Peyer's patch (tissue), 4 donors: ENCODE results near the gene PBX2. TPM values are rescaled to one million over a fixed set of nuclear protein-coding genes. Genes with fewer than 3 reads are reported as not detected.

ENCODE experiments used
- DNase-seq, 3 donors: peaks; one replicate each; pipeline ENCODE4 v3.0.0-alpha.2; 2017 to 2019
- H3K27ac ChIP-seq, 4 donors: fragments of 200-600 bp; sonication (generic); one replicate each; pipeline ENCODE4 v1.5.1; 2016 to 2019
- H3K27me3 ChIP-seq, 2 donors: fragments of 200-600 bp; sonication (generic); one replicate each; pipeline ENCODE4 v1.5.1; 2019
- H3K36me3 ChIP-seq, 3 donors: fragments of 200-600 bp; sonication (generic); one replicate each; pipeline ENCODE4 v1.5.1; 2016 to 2019
- H3K4me1 ChIP-seq, 4 donors: fragments of 200-600 bp; sonication (generic); one replicate each; pipeline ENCODE4 v1.5.1; 2016 to 2019
- H3K4me3 ChIP-seq, 4 donors: fragments of 200-600 bp; sonication (generic); 1 replicate in 3 of 4; 2 replicates in 1 of 4; pipeline ENCODE4 v1.5.1; 2016 to 2019; ENCODE audit warnings: mild to moderate bottlenecking in 1 of 4
- H3K9me3 ChIP-seq, 4 donors: fragments of 200-600 bp; sonication (generic); one replicate each; pipeline ENCODE4 v1.5.1; 2016 to 2019; ENCODE audit warnings: mild to moderate bottlenecking in 1 of 4
- CTCF ChIP-seq, 6 experiments: fragments of 450-650 bp in 4 of 6; fragments of 200-600 bp in 2 of 6; sonication (generic) in 1 of 6; IDR thresholded peaks; one replicate each; pipeline ENCODE4 v1.5.1; 2017 to 2019; ENCODE audit warnings: antibody characterized with exemption in 6 of 6, mild to moderate bottlenecking in 3 of 6, moderate library complexity in 1 of 6
- POLR2A ChIP-seq, 2 donors: fragments of 450-650 bp; IDR thresholded peaks; one replicate each; pipeline ENCODE4 v1.5.1; 2017; ENCODE audit warnings: antibody characterized with exemption in 2 of 2, mild to moderate bottlenecking in 2 of 2, moderate library complexity in 2 of 2
- total RNA-seq, 4 donors: library from RNA; depleted of rRNA; stranded (reverse); fragments of >200 nt; gene quantifications; one replicate each; pipeline ENCODE4 v1.1.0, GENCODE V29; 2016

Gene PBX2
- total RNA-seq, 4 donors from 2014 or later, result 33.3 to 74.3 (median 64.4) TPM

GRCh38 chr6:32149932-32150870 lies 39.8 kb downstream of the PBX2 start:
- Histone ChIP-seq H3K4me3 (peak overlapping the region in 2 of 4 donors; percentile 17 to 51), H3K27me3 (no peaks in the 10 kb centered on the region), H3K36me3 (no peaks in the 10 kb centered on the region), H3K27ac (peak overlapping the region in 1 of 4 donors; percentile 10), H3K9me3 (no peaks in the 10 kb centered on the region), H3K4me1 (peaks cover 0 to 23% (median 5%) of the 10 kb centered on the region in 4 donors)
- TF ChIP-seq CTCF (IDR thresholded peaks at IDR 0.05) (no peak), POLR2A (IDR thresholded peaks at IDR 0.05) (no peak)
- DNase-seq, result peak in 1 of 3 donors; percentile 42

- Histone ChIP-seq H3K4me3 (peak overlapping the region; percentile 9 to 47 (median 30)), H3K36me3 (no peaks in the 10 kb centered on the region)
Observed at GRCh38 chr6:32149092-32149755, 40.8 kb downstream of the PBX2 start.

GRCh38 chr6:32148289-32149091 lies 41.5 kb downstream of the PBX2 start:
- TF ChIP-seq CTCF (IDR thresholded peaks at IDR 0.05), result peak in 1 of 6 experiments; percentile 10
- TF ChIP-seq POLR2A (IDR thresholded peaks at IDR 0.05), result no peak
- H3K27ac ChIP-seq, result no peak overlapping the region
- no peaks in the 10 kb centered on the region for H3K27me3 ChIP-seq
- peaks cover 0 to 17% (median 0%) of the 10 kb centered on the region in 4 donors for H3K4me1 ChIP-seq
- no peaks in the 10 kb centered on the region for H3K9me3 ChIP-seq
- H3K4me3 ChIP-seq, result peak overlapping the region; percentile 9 to 47 (median 30)
- DNase-seq, result peak; percentile 27 to 82 (median 81)
- H3K36me3 ChIP-seq, result no peaks in the 10 kb centered on the region

More at GRCh38 chr6:32149092-32149755, 40.8 kb downstream of the PBX2 start:
- no peak for DNase-seq
- Histone ChIP-seq H3K9me3 (no peaks in the 10 kb centered on the region), H3K27me3 (no peaks in the 10 kb centered on the region), H3K4me1 (peaks cover 0 to 17% (median 0%) of the 10 kb centered on the region in 4 donors), H3K27ac (no peak overlapping the region)
- TF ChIP-seq POLR2A (IDR thresholded peaks at IDR 0.05) (no peak), CTCF (IDR thresholded peaks at IDR 0.05) (no peak)

DNA sequence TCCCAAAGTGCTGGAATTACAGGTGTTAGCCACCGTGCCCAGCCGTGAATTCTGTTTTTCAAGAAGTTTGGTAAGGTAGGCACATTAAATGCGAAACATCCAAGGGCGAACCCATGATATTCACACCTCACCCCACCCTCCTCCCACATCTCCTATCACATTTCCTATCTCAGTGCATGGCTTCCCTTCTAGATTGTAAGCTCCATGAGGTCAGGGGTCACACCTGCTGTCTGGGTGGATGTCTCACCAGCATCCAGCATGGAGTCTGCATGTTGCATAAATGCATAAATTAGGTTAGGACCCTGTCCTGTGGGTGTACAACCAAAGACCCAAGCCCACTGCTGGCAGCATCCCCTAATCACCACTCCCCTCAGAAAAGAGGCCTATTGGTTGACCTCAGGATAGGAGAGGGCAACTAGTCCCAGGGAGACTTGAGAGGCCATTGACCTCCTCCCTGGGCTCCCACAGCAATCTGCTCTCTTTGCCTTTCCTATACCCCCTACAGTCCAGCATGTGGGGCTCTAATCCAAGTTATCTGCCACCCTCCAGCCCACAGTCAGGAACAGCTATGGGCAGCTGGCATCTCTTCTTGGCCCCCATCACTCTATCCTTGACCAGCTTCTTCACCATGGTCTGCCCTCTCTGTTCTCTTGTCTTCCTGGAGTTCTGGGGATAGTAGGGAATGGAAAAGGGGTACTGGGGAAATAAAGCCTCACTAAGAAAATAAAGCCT lies 42.4 kb downstream of the PBX2 start:
- TF ChIP-seq POLR2A (IDR thresholded peaks at IDR 0.05) (no peak), CTCF (IDR thresholded peaks at IDR 0.05) (no peak)
- Histone ChIP-seq H3K4me3 (no peak overlapping the region), H3K4me1 (peaks cover 0 to 10% (median 0%) of the 10 kb centered on the region in 4 donors), H3K27ac (no peak overlapping the region), H3K27me3 (no peaks in the 10 kb centered on the region), H3K36me3 (no peaks in the 10 kb centered on the region), H3K9me3 (no peaks in the 10 kb centered on the region)
- no peak for DNase-seq
